K562 (cell line): ENCODE measurements around the gene CCDC124. TPM values are rescaled to one million over a fixed set of nuclear protein-coding genes. Genes with fewer than 3 reads are reported as not detected.

Experiments
- CEBPZ ChIP-seq: fragments of 150-350 bp; IDR thresholded peaks from 2 replicates; pipeline ENCODE4 v1.6.1; 2014; ENCODE audit warnings: low read depth, mild to moderate bottlenecking, low read length, borderline replicate concordance
- CHD2 ChIP-seq: IDR thresholded peaks from 2 replicates; pipeline ENCODE4 v1.6.1; 2011; ENCODE audit warnings: low read depth, low read length
- HMGN3 ChIP-seq: IDR thresholded peaks from 2 replicates; pipeline ENCODE4 v1.6.1; 2011; ENCODE audit warnings: borderline replicate concordance, low read depth, mild to moderate bottlenecking, mixed read lengths, low read length; ENCODE audit not compliant: insufficient read length; ENCODE audit errors: extremely low read depth
- HMGXB4 ChIP-seq: sonication (generic); formaldehyde crosslinking; IDR thresholded peaks from 2 replicates; pipeline ENCODE4 v1.8.1; 2023; ENCODE audit warnings: mild to moderate bottlenecking, missing genetic modification reagents
- MAFK ChIP-seq: IDR thresholded peaks from 2 replicates; pipeline ENCODE4 v1.6.1; 2011; ENCODE audit warnings: low read length, improper control_type of control experiment
- MGA ChIP-seq: fragments of 450-650 bp; IDR thresholded peaks from 2 replicates; pipeline ENCODE4 v1.6.1; 2016; ENCODE audit warnings: mild to moderate bottlenecking, moderate library complexity
- MTA3 ChIP-seq: fragments of 450-650 bp; formaldehyde crosslinking; IDR thresholded peaks from 2 replicates; pipeline ENCODE4 v1.6.1; 2017; ENCODE audit warnings: mild to moderate bottlenecking, borderline replicate concordance
- PCBP1 ChIP-seq: fragments of 200-400 bp; formaldehyde crosslinking; IDR thresholded peaks from 2 replicates; pipeline ENCODE4 v1.6.1; 2018; ENCODE audit warnings: mild to moderate bottlenecking, low read depth, low read length; ENCODE audit not compliant: poor library complexity, severe bottlenecking
- SMARCE1 ChIP-seq: fragments of 450-650 bp; IDR thresholded peaks from 2 replicates; pipeline ENCODE4 v1.7.1; 2016; ENCODE audit warnings: mild to moderate bottlenecking
- TSC22D4 ChIP-seq: fragments of 450-650 bp; IDR thresholded peaks from 2 replicates; pipeline ENCODE4 v1.6.1; 2016; ENCODE audit warnings: missing genetic modification characterization, missing biosample characterization, control low read depth
- ZNF699 ChIP-seq: fragments of 250-450 bp; sonication (Bioruptor Pico); IDR thresholded peaks from 2 replicates; pipeline ENCODE4 v1.8.0; 2021; ENCODE audit warnings: mild to moderate bottlenecking, moderate library complexity; ENCODE audit not compliant: insufficient replicate concordance
- polyA plus RNA-seq, 8 experiments: library from polyadenylated mRNA; depleted of rRNA in 4 of 8; stranded (reverse) in 5 of 8; unstranded in 3 of 8; fragments of >200 nt; fragmentation: Nextera tagmentation in 2 of 8; fragmentation: Illumina TruSeq in 1 of 8; extraction: Ambion mirVana in 2 of 8; extraction: Trizol in 1 of 8; gene quantifications; 2 replicates each; pipeline versions ENCODE4 v1.2.1 to v1.2.3, GENCODE V29; 2011 to 2014; ENCODE audit warnings: inconsistent platforms in 1 of 8, missing spikeins in 1 of 8
- total RNA-seq, 7 experiments: library from RNA; depleted of rRNA in 6 of 7; stranded (reverse); fragments of >200 nt in 6 of 7; fragmentation: Illumina TruSeq in 2 of 7; extraction: Trizol in 2 of 7; gene quantifications; 2 replicates each; pipeline versions ENCODE4 v1.2.1 to v1.2.3, GENCODE V29; 2011 to 2021; ENCODE audit warnings: low replicate concordance in 1 of 7

CCDC124 gene
- total and polyA plus RNA-seq, 9 of the 15 experiments (the other 6 are each of a cell fraction or from before 2014, with no cell fraction given) = 5.8 to 234 (median 40.1) TPM

- TF ChIP-seq MGA = no peak
- no peak for TF ChIP-seq HMGN3
- TF ChIP-seq MAFK = no peak
- no peak for TF ChIP-seq TSC22D4 (tag)
- TF ChIP-seq PCBP1 = no peak
- no peak for TF ChIP-seq CHD2
- TF ChIP-seq SMARCE1 = peak; percentile 58; the same call in 1 of the 2 replicates
- TF ChIP-seq MTA3 = peak; percentile 55; the same call in 1 of the 2 replicates
- no peak for TF ChIP-seq HMGXB4 (CRISPR knock-in tag)
- TF ChIP-seq CEBPZ = no peak
- no peak for TF ChIP-seq ZNF699 (CRISPR knock-in tag)
These were observed 21.1 kb downstream of the CCDC124 start (continued) for GRCh38 chr19:17953869-17954268.
